ENCODE measurements around the gene ITPK1.
A peak's percentile ranks its signal among the peaks of the same experiment; 100 is the strongest.

ITPK1 gene

GRCh38 chr14:93045965-93046704 is 69.6 kb downstream of the ITPK1 start:
- Histone ChIP-seq H3K4me1 (ENCODE audit: insufficient read depth, low read length) (peaks cover 48% of the 10 kb centered on the region), H3K4me3 (ENCODE audit: low read length) (no peak overlapping the region), H3K27me3 (ENCODE audit: insufficient read depth, low read length) (peaks cover 6% of the 10 kb centered on the region; the same call in 1 of the 2 replicates), H3K27ac (ENCODE audit: low read depth, low read length) (no peak overlapping the region), H3K9me3 (ENCODE audit: insufficient read depth, low read depth, low read length) (no peaks in the 10 kb centered on the region), H3K36me3 (ENCODE audit: insufficient read depth, low read length) (0 out of 2 replicates have a peak, but pooled peaks cover 3% of the 10 kb centered on the region), H3K9ac (ENCODE audit: low read depth, low read length) (no peak overlapping the region)
- 88% methylated on average over 16 of the region's 16 CpGs for WGBS

DNA sequence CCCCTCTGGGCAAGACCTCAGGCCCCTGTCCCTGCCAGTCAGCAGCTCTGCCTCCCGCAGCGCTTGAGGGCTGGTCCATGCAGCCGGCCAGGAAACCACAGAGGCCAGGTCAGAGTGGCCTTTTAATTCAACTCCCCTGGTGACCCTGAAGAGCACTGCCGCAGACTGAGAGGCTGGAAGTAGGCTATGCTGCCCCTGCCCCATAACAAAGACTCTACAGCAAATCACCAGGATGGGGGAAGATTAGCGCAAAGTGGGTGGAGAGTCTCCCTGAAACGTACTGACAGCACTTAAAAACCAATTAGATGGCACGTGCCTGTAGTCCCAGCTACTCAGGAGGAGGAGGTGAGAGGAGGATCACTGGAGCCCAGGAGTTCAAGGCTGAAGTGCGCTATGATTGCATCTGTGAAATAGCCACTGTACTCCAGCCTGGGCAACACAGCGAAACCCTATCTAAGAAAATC is 70.5 kb downstream of the ITPK1 start:
- no peaks in the 10 kb centered on the region for H3K9me3 ChIP-seq (ENCODE audit: insufficient read depth, low read depth, low read length)
- no peaks in the 10 kb centered on the region for H3K36me3 ChIP-seq (ENCODE audit: insufficient read depth, low read length)
- 20% methylated on average over 9 of the region's 9 CpGs for WGBS
- no peak overlapping the region for H3K4me3 ChIP-seq (ENCODE audit: low read length)
- peaks cover 53% of the 10 kb centered on the region for H3K4me1 ChIP-seq (ENCODE audit: insufficient read depth, low read length)
- peaks cover 6% of the 10 kb centered on the region; the same call in 1 of the 2 replicates for H3K27me3 ChIP-seq (ENCODE audit: insufficient read depth, low read length)
- H3K9ac ChIP-seq (ENCODE audit: low read depth, low read length), result no peak overlapping the region
- H3K27ac ChIP-seq (ENCODE audit: low read depth, low read length), result no peak overlapping the region

- H3K9me3 ChIP-seq (ENCODE audit: insufficient read depth, low read depth, low read length), result no peaks in the 10 kb centered on the region
- peaks cover 50% of the 10 kb centered on the region for H3K4me1 ChIP-seq (ENCODE audit: insufficient read depth, low read length)
- H3K27ac ChIP-seq (ENCODE audit: low read depth, low read length), result no peak overlapping the region
- H3K36me3 ChIP-seq (ENCODE audit: insufficient read depth, low read length), result no peaks in the 10 kb centered on the region
- no peak overlapping the region for H3K9ac ChIP-seq (ENCODE audit: low read depth, low read length)
- WGBS, result 87% methylated on average over 9 of the region's 9 CpGs
- no peak overlapping the region for H3K4me3 ChIP-seq (ENCODE audit: low read length)
- peaks cover 6% of the 10 kb centered on the region; the same call in 1 of the 2 replicates for H3K27me3 ChIP-seq (ENCODE audit: insufficient read depth, low read length)
Observed at GRCh38 chr14:93044556-93044955, 71.2 kb downstream of the ITPK1 start.

- H3K27me3 ChIP-seq (ENCODE audit: insufficient read depth, low read length), result peaks cover 6% of the 10 kb centered on the region; the same call in 1 of the 2 replicates
- no peak overlapping the region for H3K9ac ChIP-seq (ENCODE audit: low read depth, low read length)
- no peak overlapping the region for H3K27ac ChIP-seq (ENCODE audit: low read depth, low read length)
Observed at GRCh38 chr14:93044121-93044520, 71.6 kb downstream of the ITPK1 start.

DNA sequence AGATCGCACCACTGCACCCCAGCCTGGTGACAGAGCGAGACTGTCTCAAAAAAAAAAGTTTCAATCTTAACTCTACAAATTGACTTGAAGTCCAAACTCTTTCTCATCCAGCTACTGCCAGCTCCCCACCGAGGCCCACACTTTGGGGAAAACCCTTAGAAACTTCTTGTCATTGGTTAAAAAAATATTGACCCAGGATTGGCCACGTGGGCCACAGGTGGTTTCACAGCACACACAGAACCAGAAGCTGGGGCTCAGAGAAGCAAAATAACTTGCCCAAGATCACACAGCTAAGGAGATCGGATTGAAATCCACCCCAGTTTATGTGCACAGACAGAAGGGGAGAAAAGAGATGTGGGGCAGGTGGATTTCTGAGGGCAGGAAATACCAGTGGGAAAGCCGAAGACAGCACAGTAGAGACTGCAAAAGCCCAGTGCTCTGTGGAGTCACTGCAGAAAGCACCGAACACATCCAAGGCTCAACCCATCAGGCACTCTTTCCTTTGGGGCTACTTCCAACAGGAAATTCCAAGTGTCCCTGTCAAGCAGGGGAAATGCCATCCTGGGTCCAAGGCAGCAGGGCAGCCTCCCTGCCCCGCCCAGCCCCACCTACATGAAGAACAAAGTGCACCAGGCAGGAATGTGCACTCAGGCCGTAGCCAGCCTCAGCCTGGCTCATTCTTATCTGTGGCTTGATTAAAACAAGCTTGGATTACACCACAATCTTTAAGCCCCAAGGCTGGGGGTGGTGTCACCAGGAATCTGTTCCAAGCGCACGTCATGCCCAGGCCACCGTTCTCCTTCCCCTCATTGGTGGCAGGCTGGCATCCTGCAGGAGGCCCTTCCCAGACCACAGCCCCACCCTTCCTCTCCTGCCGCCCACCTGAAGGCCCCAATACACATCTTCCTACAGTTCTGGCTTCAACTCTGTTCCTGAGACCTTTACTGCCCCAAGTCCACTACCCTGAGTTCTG is 72.5 kb downstream of the ITPK1 start:
- Histone ChIP-seq H3K4me1 (ENCODE audit: insufficient read depth, low read length) (peaks cover 50% of the 10 kb centered on the region), H3K9me3 (ENCODE audit: insufficient read depth, low read depth, low read length) (no peaks in the 10 kb centered on the region), H3K36me3 (ENCODE audit: insufficient read depth, low read length) (no peaks in the 10 kb centered on the region), H3K27ac (ENCODE audit: low read depth, low read length) (no peak overlapping the region), H3K9ac (ENCODE audit: low read depth, low read length) (no peak overlapping the region), H3K4me3 (ENCODE audit: low read length) (no peak overlapping the region), H3K27me3 (ENCODE audit: insufficient read depth, low read length) (peaks cover 6% of the 10 kb centered on the region; the same call in 1 of the 2 replicates)
- 84% methylated on average over 13 of the region's 13 CpGs for WGBS

More at GRCh38 chr14:93044121-93044520, 71.6 kb downstream of the ITPK1 start:
- Histone ChIP-seq H3K36me3 (ENCODE audit: insufficient read depth, low read length) (no peaks in the 10 kb centered on the region), H3K4me1 (ENCODE audit: insufficient read depth, low read length) (peaks cover 50% of the 10 kb centered on the region), H3K4me3 (ENCODE audit: low read length) (no peak overlapping the region), H3K9me3 (ENCODE audit: insufficient read depth, low read depth, low read length) (no peaks in the 10 kb centered on the region)
- 86% methylated on average over 7 of the region's 7 CpGs for WGBS

GRCh38 chr14:93041830-93042229 is 73.9 kb downstream of the ITPK1 start:
- Histone ChIP-seq H3K4me3 (ENCODE audit: low read length) (no peak overlapping the region), H3K36me3 (ENCODE audit: insufficient read depth, low read length) (no peaks in the 10 kb centered on the region), H3K9me3 (ENCODE audit: insufficient read depth, low read depth, low read length) (no peaks in the 10 kb centered on the region), H3K27ac (ENCODE audit: low read depth, low read length) (no peak overlapping the region), H3K4me1 (ENCODE audit: insufficient read depth, low read length) (peaks cover 59% of the 10 kb centered on the region), H3K9ac (ENCODE audit: low read depth, low read length) (no peak overlapping the region), H3K27me3 (ENCODE audit: insufficient read depth, low read length) (peaks cover 4% of the 10 kb centered on the region; the same call in 1 of the 2 replicates)
- WGBS, result 90% methylated on average over 3 of the region's 3 CpGs

DNA sequence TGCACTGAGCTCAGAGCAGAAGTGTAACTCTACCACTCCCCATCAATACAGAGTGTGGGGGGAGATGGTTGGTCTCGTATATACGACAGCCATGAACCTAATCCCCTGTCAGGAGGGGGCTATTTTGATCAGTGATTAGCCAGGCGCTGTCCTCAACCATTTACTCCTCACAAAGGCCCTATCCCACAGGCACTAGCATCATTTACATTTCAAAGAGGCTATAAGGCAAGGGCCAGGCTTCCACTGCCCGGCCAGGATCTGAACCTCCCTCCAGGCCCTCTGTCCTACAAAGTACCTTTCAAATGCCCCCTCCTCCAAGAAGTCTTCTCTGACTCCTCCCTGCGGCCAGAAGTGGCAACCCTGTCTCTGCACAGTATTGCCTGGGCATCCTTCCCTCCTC is 74.7 kb downstream of the ITPK1 start:
- peak overlapping the region; percentile 61; the same call in 1 of the 2 replicates for H3K27ac ChIP-seq (ENCODE audit: low read depth, low read length)
- no peaks in the 10 kb centered on the region for H3K9me3 ChIP-seq (ENCODE audit: insufficient read depth, low read depth, low read length)
- peaks cover 1% of the 10 kb centered on the region; the same call in 1 of the 2 replicates for H3K27me3 ChIP-seq (ENCODE audit: insufficient read depth, low read length)
- H3K9ac ChIP-seq (ENCODE audit: low read depth, low read length), result no peak overlapping the region
- H3K4me1 ChIP-seq (ENCODE audit: insufficient read depth, low read length), result peaks cover 63% of the 10 kb centered on the region
- 12% methylated on average over 3 of the region's 5 CpGs for WGBS
- H3K4me3 ChIP-seq (ENCODE audit: low read length), result no peak overlapping the region
- H3K36me3 ChIP-seq (ENCODE audit: insufficient read depth, low read length), result no peaks in the 10 kb centered on the region

- 54% methylated on average over 5 of the region's 5 CpGs for WGBS
- Histone ChIP-seq H3K27ac (ENCODE audit: low read depth, low read length) (peak overlapping the region; percentile 9; the same call in 1 of the 2 replicates), H3K27me3 (ENCODE audit: insufficient read depth, low read length) (no peaks in the 10 kb centered on the region), H3K9me3 (ENCODE audit: insufficient read depth, low read depth, low read length) (no peaks in the 10 kb centered on the region), H3K36me3 (ENCODE audit: insufficient read depth, low read length) (no peaks in the 10 kb centered on the region), H3K4me3 (ENCODE audit: low read length) (no peak overlapping the region), H3K4me1 (ENCODE audit: insufficient read depth, low read length) (peaks cover 58% of the 10 kb centered on the region), H3K9ac (ENCODE audit: low read depth, low read length) (no peak overlapping the region)
Observed at GRCh38 chr14:93040443-93040842, 75.3 kb downstream of the ITPK1 start.

DNA sequence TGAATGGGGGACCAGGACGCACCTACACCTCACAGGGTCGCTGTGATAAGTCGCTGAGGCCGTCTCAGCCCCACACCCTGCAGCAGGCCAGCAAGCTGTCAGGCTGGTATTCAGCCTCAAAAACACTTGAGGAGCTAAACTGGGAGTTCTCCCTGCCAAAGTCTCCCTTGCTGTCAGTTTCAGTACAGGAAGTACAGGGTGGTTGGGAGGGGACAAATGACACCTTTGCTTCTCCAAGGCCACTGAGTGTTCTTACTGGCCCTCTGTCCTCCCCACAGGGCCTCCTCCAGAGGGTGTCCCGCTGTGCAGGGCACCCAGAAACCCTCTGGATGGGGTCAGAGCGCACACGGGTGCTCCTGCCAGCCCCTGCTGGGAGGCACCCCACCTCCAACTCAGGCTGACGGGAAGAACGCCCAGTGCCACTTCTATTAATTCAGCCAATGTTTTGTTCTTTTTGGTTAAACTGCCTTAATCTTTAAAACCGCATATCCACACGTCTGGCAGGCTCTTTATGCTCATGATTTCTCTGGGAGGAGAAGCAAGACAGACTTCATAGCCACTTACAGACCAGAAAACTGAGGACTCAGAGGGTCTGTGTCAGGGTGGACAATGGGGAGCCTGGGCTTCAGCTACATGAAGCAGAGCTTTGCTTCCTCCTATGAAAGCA is 75.9 kb downstream of the ITPK1 start:
- H3K9ac ChIP-seq (ENCODE audit: low read depth, low read length), result no peak overlapping the region
- H3K27ac ChIP-seq (ENCODE audit: low read depth, low read length), result no peak overlapping the region
- WGBS, result 92% methylated on average over 11 of the region's 11 CpGs
- H3K4me1 ChIP-seq (ENCODE audit: insufficient read depth, low read length), result peaks cover 56% of the 10 kb centered on the region
- no peaks in the 10 kb centered on the region for H3K27me3 ChIP-seq (ENCODE audit: insufficient read depth, low read length)
- no peak overlapping the region for H3K4me3 ChIP-seq (ENCODE audit: low read length)
- H3K36me3 ChIP-seq (ENCODE audit: insufficient read depth, low read length), result no peaks in the 10 kb centered on the region
- H3K9me3 ChIP-seq (ENCODE audit: insufficient read depth, low read depth, low read length), result no peaks in the 10 kb centered on the region

DNA sequence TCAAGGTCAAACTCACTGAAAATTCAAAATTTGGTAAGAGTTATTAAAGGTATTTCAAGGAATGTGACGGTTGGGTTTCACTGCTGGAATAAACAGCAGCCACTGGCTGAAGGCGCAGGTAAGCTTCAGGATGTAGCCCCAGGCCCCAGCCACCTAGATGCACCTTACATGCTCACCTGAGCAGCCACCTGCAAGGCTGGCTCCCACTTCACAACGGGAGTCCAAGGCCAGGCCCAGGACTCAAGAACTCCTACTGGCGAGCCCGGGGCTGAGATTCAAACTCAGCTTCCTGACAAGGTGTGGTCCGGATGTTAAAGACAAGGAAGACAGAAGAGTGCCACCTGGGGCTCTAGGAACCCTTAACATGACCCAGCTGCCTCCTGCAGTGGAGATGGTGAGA is 78.4 kb downstream of the ITPK1 start:
- 81% methylated on average over 6 of the region's 6 CpGs for WGBS
- Histone ChIP-seq H3K36me3 (ENCODE audit: insufficient read depth, low read length) (no peaks in the 10 kb centered on the region), H3K27me3 (ENCODE audit: insufficient read depth, low read length) (no peaks in the 10 kb centered on the region), H3K9me3 (ENCODE audit: insufficient read depth, low read depth, low read length) (no peaks in the 10 kb centered on the region), H3K9ac (ENCODE audit: low read depth, low read length) (no peak overlapping the region), H3K4me1 (ENCODE audit: insufficient read depth, low read length) (peaks cover 58% of the 10 kb centered on the region), H3K27ac (ENCODE audit: low read depth, low read length) (no peak overlapping the region), H3K4me3 (ENCODE audit: low read length) (no peak overlapping the region)
